DOHH2 (cell line): ENCODE measurements around the gene PHF21B.

Experiments
- EZH2phosphoT487 ChIP-seq: fragments of 200-600 bp; sonication (generic); IDR thresholded peaks from 2 replicates; pipeline ENCODE4 v1.6.1; 2017; ENCODE audit warnings: borderline replicate concordance, mild to moderate bottlenecking, antibody characterized with exemption, low read length, moderate library complexity, mixed read lengths
- TF ChIP-seq, protein P1 (sequence below): fragments of 200-600 bp; sonication (generic); IDR thresholded peaks from one replicate; pipeline ENCODE4 v1.5.1; 2014; ENCODE audit warnings: antibody characterized with exemption, mild to moderate bottlenecking, low read depth, low read length; ENCODE audit not compliant: poor library complexity, severe bottlenecking

DNA sequence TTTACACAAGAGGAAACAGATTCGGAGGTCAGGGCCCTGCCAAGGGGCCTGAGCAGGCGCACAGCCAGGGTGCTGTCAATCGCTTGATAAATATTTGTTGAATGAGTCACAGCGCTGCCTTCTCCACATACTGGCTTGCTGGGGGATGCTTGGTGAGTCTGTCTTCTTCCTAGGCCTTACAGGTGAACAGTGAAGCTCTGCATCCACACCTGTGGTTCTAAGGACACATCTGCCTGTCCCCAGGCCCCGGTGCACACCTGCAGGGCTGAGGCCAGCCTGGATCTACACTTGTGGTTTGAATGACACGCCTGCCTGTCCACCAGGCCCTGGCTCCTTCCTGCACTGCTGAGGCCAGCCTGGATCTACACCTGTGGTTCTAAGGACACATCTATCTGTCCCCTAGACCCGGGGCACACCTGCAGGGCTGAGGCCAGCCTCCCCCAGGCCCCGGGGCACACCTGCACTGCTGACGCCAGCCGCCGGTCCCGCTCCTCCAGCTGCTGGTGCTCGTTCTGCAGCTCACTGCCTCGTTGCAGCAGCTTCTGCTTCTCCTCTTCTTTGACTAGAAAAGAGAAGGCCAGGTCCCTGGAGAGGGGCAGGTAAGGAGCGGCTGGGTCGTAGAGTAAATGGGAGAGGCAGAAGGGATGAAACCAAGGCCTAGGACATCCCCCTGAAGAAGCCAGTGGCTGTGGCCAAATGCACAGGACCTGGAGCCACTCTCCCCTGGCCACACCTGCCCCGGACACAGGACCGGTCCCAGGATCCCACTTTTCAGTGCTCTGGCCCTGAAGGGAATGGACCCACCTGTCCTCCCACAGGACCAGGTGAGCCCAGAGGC lies 124.6 kb downstream of the PHF21B start:
- TF ChIP-seq, protein P1, sequence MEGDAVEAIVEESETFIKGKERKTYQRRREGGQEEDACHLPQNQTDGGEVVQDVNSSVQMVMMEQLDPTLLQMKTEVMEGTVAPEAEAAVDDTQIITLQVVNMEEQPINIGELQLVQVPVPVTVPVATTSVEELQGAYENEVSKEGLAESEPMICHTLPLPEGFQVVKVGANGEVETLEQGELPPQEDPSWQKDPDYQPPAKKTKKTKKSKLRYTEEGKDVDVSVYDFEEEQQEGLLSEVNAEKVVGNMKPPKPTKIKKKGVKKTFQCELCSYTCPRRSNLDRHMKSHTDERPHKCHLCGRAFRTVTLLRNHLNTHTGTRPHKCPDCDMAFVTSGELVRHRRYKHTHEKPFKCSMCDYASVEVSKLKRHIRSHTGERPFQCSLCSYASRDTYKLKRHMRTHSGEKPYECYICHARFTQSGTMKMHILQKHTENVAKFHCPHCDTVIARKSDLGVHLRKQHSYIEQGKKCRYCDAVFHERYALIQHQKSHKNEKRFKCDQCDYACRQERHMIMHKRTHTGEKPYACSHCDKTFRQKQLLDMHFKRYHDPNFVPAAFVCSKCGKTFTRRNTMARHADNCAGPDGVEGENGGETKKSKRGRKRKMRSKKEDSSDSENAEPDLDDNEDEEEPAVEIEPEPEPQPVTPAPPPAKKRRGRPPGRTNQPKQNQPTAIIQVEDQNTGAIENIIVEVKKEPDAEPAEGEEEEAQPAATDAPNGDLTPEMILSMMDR, result no peak
- no peak for TF ChIP-seq EZH2phosphoT487
